ENCODE data around the gene CNNM4.

- TF ChIP-seq CTCF (conservative IDR thresholded peaks at IDR 0.05; ENCODE audit: low read depth, low read length), result no peak
- TF ChIP-seq EZH2 (IDR thresholded peaks at IDR 0.05; ENCODE audit: low read length, unreplicated experiment), result no peak
Observed at GRCh38 chr2:96800061-96801004, 39.6 kb downstream of the CNNM4 start.
